HepG2 (cell line): ENCODE results near the gene SENP5. TPM values are rescaled to one million over a fixed set of nuclear protein-coding genes. Genes with fewer than 3 reads are reported as not detected.

Experiments used
- CEBPB ChIP-seq: IDR thresholded peaks from 2 replicates; pipeline ENCODE4 v1.6.1; 2011; ENCODE audit warnings: low read depth, low read length, improper control_type of control experiment, borderline replicate concordance
- SALL1 ChIP-seq: sonication (generic); formaldehyde crosslinking; IDR thresholded peaks from 2 replicates; pipeline ENCODE4 v1.8.0; 2022; ENCODE audit warnings: mild to moderate bottlenecking, missing genetic modification reagents
- polyA plus RNA-seq, 8 experiments: library from polyadenylated mRNA; depleted of rRNA in 3 of 8; stranded (reverse) in 7 of 8; unstranded in 1 of 8; fragments of >200 nt; fragmentation: Illumina TruSeq in 4 of 8; extraction: Trizol in 4 of 8; gene quantifications; 2 replicates each; pipeline versions ENCODE4 v1.2.1 to v1.2.3, GENCODE V29; 2011 to 2016; ENCODE audit warnings: low read depth in 4 of 8, missing spikeins in 1 of 8, mixed read lengths in 1 of 8; ENCODE audit not compliant: insufficient read depth in 1 of 8
- total RNA-seq, 5 experiments: library from RNA; depleted of rRNA; stranded (reverse); fragments of >200 nt; fragmentation: Illumina TruSeq; extraction: Trizol; gene quantifications; 2 replicates each; pipeline ENCODE4 v1.2.3, GENCODE V29; 2016; ENCODE audit warnings: low read depth in 1 of 5
- TF ChIP-seq, protein P1 (sequence below): sonication (generic); formaldehyde crosslinking; IDR thresholded peaks from 2 replicates; pipeline ENCODE4 v1.5.1; 2020; ENCODE audit warnings: mild to moderate bottlenecking, missing genetic modification reagents, borderline replicate concordance
- TF ChIP-seq, protein P2 (sequence below): sonication (generic); formaldehyde crosslinking; IDR thresholded peaks from 2 replicates; pipeline ENCODE4 v1.4.0; 2020; ENCODE audit warnings: missing genetic modification reagents, borderline replicate concordance
- TF ChIP-seq, protein P3 (sequence below): sonication (generic); formaldehyde crosslinking; IDR thresholded peaks from 2 replicates; pipeline ENCODE4 v1.4.0; 2020; ENCODE audit warnings: missing genetic modification reagents, borderline replicate concordance
- TF ChIP-seq, protein P4 (sequence below): sonication (generic); formaldehyde crosslinking; IDR thresholded peaks from 2 replicates; pipeline ENCODE4 v1.4.0; 2020; ENCODE audit warnings: mild to moderate bottlenecking, missing genetic modification reagents

Gene SENP5
- total and polyA plus RNA-seq, 2 of the 13 experiments (the other 11 are each of a cell fraction or from before 2014, with no cell fraction given): 17.6 to 30.9 TPM

DNA sequence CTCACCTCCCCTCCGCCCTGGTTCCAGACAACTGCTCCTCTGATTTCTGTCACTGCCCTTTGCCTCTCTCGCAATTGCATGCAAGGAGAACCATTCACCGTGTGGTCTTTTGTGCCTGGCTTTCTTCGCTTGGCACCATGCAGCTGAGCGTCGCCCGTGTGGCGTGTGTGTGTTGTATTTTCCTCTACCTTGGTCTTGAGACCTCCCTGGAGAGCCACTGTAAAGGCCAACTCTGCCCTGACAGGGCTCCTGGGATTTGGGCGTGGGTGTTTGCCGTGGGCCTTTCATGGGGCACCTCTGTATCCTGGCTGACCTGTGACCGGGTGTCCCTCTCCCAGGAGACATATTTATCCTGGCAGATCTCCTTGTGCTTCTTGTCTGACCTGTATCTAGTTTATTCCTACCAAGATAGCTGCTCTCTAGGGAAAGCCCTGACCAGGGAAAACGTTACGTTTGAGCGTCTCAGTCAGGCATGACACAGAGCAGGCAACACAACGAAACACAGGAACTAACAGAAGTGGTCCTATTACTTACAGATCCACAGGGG is 102.9 kb downstream of the SENP5 start (continued):
- TF ChIP-seq, protein P1, sequence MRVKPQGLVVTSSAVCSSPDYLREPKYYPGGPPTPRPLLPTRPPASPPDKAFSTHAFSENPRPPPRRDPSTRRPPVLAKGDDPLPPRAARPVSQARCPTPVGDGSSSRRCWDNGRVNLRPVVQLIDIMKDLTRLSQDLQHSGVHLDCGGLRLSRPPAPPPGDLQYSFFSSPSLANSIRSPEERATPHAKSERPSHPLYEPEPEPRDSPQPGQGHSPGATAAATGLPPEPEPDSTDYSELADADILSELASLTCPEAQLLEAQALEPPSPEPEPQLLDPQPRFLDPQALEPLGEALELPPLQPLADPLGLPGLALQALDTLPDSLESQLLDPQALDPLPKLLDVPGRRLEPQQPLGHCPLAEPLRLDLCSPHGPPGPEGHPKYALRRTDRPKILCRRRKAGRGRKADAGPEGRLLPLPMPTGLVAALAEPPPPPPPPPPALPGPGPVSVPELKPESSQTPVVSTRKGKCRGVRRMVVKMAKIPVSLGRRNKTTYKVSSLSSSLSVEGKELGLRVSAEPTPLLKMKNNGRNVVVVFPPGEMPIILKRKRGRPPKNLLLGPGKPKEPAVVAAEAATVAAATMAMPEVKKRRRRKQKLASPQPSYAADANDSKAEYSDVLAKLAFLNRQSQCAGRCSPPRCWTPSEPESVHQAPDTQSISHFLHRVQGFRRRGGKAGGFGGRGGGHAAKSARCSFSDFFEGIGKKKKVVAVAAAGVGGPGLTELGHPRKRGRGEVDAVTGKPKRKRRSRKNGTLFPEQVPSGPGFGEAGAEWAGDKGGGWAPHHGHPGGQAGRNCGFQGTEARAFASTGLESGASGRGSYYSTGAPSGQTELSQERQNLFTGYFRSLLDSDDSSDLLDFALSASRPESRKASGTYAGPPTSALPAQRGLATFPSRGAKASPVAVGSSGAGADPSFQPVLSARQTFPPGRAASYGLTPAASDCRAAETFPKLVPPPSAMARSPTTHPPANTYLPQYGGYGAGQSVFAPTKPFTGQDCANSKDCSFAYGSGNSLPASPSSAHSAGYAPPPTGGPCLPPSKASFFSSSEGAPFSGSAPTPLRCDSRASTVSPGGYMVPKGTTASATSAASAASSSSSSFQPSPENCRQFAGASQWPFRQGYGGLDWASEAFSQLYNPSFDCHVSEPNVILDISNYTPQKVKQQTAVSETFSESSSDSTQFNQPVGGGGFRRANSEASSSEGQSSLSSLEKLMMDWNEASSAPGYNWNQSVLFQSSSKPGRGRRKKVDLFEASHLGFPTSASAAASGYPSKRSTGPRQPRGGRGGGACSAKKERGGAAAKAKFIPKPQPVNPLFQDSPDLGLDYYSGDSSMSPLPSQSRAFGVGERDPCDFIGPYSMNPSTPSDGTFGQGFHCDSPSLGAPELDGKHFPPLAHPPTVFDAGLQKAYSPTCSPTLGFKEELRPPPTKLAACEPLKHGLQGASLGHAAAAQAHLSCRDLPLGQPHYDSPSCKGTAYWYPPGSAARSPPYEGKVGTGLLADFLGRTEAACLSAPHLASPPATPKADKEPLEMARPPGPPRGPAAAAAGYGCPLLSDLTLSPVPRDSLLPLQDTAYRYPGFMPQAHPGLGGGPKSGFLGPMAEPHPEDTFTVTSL (CRISPR knock-in tag): no peak
- TF ChIP-seq, protein P2, sequence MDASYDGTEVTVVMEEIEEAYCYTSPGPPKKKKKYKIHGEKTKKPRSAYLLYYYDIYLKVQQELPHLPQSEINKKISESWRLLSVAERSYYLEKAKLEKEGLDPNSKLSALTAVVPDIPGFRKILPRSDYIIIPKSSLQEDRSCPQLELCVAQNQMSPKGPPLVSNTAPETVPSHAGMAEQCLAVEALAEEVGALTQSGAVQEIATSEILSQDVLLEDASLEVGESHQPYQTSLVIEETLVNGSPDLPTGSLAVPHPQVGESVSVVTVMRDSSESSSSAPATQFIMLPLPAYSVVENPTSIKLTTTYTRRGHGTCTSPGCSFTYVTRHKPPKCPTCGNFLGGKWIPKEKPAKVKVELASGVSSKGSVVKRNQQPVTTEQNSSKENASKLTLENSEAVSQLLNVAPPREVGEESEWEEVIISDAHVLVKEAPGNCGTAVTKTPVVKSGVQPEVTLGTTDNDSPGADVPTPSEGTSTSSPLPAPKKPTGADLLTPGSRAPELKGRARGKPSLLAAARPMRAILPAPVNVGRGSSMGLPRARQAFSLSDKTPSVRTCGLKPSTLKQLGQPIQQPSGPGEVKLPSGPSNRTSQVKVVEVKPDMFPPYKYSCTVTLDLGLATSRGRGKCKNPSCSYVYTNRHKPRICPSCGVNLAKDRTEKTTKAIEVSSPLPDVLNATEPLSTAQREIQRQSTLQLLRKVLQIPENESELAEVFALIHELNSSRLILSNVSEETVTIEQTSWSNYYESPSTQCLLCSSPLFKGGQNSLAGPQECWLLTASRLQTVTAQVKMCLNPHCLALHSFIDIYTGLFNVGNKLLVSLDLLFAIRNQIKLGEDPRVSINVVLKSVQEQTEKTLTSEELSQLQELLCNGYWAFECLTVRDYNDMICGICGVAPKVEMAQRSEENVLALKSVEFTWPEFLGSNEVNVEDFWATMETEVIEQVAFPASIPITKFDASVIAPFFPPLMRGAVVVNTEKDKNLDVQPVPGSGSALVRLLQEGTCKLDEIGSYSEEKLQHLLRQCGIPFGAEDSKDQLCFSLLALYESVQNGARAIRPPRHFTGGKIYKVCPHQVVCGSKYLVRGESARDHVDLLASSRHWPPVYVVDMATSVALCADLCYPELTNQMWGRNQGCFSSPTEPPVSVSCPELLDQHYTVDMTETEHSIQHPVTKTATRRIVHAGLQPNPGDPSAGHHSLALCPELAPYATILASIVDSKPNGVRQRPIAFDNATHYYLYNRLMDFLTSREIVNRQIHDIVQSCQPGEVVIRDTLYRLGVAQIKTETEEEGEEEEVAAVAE (CRISPR knock-in tag): no peak
- TF ChIP-seq, protein P3, sequence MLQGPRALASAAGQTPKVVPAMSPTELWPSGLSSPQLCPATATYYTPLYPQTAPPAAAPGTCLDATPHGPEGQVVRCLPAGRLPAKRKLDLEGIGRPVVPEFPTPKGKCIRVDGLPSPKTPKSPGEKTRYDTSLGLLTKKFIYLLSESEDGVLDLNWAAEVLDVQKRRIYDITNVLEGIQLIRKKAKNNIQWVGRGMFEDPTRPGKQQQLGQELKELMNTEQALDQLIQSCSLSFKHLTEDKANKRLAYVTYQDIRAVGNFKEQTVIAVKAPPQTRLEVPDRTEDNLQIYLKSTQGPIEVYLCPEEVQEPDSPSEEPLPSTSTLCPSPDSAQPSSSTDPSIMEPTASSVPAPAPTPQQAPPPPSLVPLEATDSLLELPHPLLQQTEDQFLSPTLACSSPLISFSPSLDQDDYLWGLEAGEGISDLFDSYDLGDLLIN (CRISPR knock-in tag): no peak
- TF ChIP-seq CEBPB (no peak), SALL1 (CRISPR knock-in tag) (peak; percentile 32; the same call in 1 of the 2 replicates)
- TF ChIP-seq, protein P4, sequence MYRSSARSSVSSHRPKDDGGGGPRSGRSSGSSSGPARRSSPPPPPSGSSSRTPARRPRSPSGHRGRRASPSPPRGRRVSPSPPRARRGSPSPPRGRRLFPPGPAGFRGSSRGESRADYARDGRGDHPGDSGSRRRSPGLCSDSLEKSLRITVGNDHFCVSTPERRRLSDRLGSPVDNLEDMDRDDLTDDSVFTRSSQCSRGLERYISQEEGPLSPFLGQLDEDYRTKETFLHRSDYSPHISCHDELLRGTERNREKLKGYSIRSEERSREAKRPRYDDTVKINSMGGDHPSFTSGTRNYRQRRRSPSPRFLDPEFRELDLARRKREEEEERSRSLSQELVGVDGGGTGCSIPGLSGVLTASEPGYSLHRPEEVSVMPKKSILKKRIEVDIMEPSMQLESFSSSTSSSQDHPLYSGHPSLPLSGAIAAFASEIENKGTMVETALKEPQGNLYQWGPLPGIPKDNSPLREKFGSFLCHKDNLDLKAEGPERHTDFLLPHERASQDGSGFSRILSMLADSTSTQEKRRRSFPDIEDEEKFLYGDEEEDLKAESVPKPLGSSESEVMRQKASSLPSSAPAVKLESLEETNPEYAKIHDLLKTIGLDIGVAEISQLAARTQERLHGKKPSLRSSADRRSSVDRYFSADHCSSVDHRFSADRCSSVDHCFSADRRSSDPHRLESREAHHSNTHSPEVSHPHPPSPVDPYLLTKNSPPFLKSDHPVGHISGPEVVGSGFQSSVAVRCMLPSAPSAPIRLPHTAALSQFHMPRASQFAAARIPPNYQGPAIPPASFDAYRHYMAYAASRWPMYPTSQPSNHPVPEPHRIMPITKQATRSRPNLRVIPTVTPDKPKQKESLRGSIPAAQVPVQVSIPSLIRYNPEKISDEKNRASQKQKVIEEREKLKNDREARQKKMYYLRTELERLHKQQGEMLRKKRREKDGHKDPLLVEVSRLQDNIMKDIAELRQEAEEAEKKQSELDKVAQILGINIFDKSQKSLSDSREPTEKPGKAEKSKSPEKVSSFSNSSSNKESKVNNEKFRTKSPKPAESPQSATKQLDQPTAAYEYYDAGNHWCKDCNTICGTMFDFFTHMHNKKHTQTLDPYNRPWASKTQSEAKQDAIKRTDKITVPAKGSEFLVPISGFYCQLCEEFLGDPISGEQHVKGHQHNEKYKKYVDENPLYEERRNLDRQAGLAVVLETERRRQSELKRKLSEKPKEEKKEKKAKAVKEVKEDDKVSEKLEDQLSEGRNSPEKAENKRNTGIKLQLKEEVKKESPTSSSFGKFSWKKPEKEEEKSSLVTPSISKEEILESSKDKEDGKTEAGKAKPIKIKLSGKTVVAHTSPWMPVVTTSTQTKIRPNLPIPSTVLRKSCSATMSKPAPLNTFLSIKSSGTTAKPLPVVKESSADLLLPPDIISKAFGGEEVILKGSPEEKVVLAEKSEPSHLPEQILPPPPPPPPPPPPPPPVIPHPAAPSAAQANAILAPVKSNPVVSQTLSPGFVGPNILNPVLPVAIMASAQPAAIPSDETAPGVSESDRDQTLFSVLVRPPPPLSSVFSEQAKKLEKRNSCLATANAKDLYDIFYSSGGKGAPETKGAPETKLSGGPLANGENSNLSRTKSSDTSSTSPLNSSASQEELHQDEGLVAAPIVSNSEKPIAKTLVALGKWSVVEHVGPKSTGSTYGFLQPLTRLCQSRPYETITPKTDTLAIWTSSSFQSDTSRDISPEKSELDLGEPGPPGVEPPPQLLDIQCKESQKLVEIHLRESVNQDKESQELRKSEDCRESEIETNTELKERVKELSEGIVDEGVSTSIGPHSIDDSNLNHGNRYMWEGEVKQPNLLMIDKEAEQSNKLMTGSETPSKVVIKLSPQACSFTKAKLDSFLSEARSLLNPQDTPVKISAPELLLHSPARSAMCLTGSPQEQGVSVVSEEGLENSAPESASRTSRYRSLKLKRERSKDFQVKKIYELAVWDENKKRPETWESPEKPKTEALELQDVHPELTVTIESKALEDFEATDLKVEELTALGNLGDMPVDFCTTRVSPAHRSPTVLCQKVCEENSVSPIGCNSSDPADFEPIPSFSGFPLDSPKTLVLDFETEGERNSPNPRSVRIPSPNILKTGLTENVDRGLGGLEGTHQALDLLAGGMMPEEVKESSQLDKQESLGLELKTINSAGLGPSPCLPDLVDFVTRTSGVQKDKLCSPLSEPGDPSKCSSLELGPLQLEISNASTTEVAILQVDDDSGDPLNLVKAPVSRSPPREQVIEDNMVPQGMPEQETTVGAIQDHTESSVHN (CRISPR knock-in tag): no peak
